Liver (tissue), 3 donors: ENCODE results near the gene RAB6A.

Experiments used
- ATF3 ChIP-seq: IDR thresholded peaks from 2 replicates; pipeline ENCODE4 v1.6.1; 2016; ENCODE audit warnings: antibody characterized with exemption
- CTCF ChIP-seq: fragments of 150-350 bp; IDR thresholded peaks from 2 replicates; pipeline ENCODE4 v1.5.1; 2017; ENCODE audit warnings: improper control_type of control experiment, low read depth, low read length; ENCODE audit not compliant: missing input control
- GABPA ChIP-seq, 2 donors: IDR thresholded peaks in 1 of 2; conservative IDR thresholded peaks in 1 of 2; 2 replicates each; pipeline ENCODE4 v1.6.1; 2016; ENCODE audit warnings: antibody characterized with exemption in 2 of 2, mild to moderate bottlenecking in 1 of 2, moderate library complexity in 1 of 2
- MAX ChIP-seq: IDR thresholded peaks from 2 replicates; pipeline ENCODE4 v1.6.1; 2016; ENCODE audit warnings: antibody characterized with exemption
- NR2F2 ChIP-seq: IDR thresholded peaks from 2 replicates; pipeline ENCODE4 v1.6.1; 2016; ENCODE audit warnings: antibody characterized with exemption
- RAD21 ChIP-seq, 2 donors: IDR thresholded peaks; 2 replicates each; pipeline ENCODE4 v1.6.1; 2016; ENCODE audit warnings: antibody characterized with exemption in 2 of 2, mild to moderate bottlenecking in 2 of 2
- REST ChIP-seq: IDR thresholded peaks from 2 replicates; pipeline ENCODE4 v1.6.1; 2016; ENCODE audit warnings: antibody characterized with exemption, mild to moderate bottlenecking
- SP1 ChIP-seq: IDR thresholded peaks from 2 replicates; pipeline ENCODE4 v1.6.1; 2018; ENCODE audit warnings: antibody characterized with exemption, mild to moderate bottlenecking
- TAF1 ChIP-seq: conservative IDR thresholded peaks from 2 replicates; pipeline ENCODE4 v1.6.1; 2016; ENCODE audit warnings: antibody characterized with exemption, mild to moderate bottlenecking
- donor health status: healthy.
- donor health status: healthy.

GRCh38 chr11:73752216-73752867 is 8.5 kb downstream of the RAB6A start:
- TF ChIP-seq REST, result no peak
- no peak for TF ChIP-seq RAD21 (IDR thresholded peaks at IDR 0.05)
- TF ChIP-seq CTCF, result no peak
- TF ChIP-seq NR2F2, result no peak
- no peak for TF ChIP-seq MAX
- no peak for TF ChIP-seq TAF1
- no peak for TF ChIP-seq ATF3
- no peak for TF ChIP-seq GABPA (IDR thresholded peaks at IDR 0.05 in 1 of 2, conservative IDR thresholded peaks at IDR 0.05 in 1 of 2)
- TF ChIP-seq SP1, result no peak
